SK-N-DZ (cell line): ENCODE measurements around the gene ETFB.

ENCODE experiments used
- DNase-seq: peaks from one replicate; pipeline ENCODE4 v3.0.0-alpha.2; 2015; ENCODE audit warnings: low spot score

Gene ETFB

GRCh38 chr19:51351266-51351990 lies 14.8 kb downstream of the ETFB start:
- no peak for DNase-seq

GRCh38 chr19:51347209-51347928 lies 18.8 kb downstream of the ETFB start:
- no peak for DNase-seq

GRCh38 chr19:51346742-51347141 lies 19.4 kb downstream of the ETFB start:
- DNase-seq = no peak

DNA sequence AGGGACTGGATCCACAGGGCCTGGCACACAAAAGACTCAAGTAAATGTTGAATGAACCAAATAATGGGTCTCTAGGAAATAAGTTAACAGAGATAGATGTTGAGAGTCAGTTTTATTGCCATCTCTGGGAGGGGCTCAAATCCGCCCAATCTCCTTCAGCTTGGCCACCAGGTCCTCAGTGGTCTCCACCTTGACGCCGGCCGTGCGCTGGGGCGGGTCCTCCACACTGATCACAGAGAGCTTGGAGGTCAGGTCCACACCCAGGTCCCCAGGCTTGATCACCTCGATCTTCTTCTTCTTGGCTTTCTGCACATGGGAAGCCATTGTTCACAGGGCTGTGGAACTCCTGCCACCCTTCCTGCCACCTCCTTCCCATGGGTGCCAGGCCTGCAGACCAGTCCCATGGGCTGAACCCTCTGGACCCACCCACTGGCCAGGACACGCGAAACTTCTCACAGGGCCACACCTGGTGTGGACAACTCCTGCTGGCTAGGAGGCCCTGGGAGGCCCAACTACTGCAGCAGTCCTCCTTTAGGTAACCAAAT lies 21.0 kb downstream of the ETFB start:
- no peak for DNase-seq

DNA sequence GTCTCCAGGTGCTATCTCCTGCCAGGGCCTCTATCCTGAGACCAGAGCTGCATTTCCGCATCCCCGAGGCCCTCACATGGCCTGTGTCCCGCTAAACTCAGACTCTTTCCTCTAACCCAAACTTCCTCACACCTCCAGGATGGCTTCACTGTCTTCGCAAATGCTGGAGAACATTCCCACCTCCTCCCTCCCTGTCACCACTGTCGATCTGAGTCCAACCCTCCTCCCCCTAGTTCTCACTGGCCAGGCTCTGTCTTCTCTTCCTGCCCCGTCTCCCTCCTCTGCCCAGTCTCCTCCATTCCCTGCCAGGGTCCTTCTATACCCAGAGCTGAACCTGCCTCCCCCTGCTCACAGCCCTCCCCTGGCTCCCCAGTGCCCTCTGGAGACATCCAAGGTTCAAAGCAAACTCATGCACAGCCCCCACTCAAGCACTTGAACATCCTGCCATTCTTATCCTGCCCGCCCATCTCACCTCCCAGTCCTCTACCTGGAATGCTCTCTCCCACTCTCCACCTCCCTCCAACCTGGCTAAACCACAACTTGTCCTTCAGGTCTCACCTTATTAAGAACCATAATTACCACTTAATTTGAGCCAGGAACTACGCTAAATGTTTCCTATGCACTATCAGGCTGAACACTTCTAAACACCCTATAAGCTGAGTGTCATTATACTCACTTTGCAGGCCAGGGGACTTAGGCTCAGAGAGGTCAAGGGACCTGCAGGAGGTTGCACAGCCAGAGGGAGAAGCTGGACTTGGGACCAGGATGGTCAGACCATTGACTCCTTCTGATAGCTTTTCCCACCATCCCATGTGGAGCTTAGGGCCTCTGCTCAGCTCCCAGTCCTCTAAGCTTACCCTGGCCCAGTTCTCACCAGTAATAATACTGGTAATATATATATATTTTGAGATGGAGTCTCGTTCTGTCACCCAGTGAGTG lies 23.3 kb downstream of the ETFB start:
- DNase-seq = no peak

GRCh38 chr19:51341976-51342580 lies 24.1 kb downstream of the ETFB start, which contains the start of gene VSIG10L:
VSIG10L (minus strand) TSS chr19:51342139; CDS start chr19:51342124, 15 bp downstream.
- no peak for DNase-seq

- no peak for DNase-seq
Observed at GRCh38 chr19:51341066-51341465, 25.1 kb downstream of the ETFB start.

GRCh38 chr19:51339687-51340656 lies 26.2 kb downstream of the ETFB start:
- peak; percentile 86 for DNase-seq

DNA sequence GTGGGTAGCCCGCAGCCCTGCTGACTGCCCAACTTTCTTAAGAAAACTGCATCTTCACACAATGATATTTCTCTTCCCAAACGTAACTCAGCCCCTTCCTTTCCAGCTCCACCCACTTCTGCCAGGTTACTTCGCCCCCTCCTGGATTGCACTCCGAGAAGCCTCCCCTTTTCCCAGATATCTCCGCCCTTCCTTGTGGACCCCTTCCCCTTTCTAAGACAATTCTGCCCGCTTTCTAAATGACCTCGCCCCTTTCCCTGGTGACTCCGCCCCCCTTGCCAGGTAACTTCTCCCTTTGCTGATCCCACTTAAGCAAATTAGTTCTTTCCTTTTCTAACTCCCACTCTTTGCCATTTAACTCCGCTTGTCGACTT lies 26.9 kb downstream of the ETFB start:
- DNase-seq = peak; percentile 36

- peak; percentile 69 for DNase-seq
Observed at GRCh38 chr19:51338563-51339312, 27.4 kb downstream of the ETFB start.

DNA sequence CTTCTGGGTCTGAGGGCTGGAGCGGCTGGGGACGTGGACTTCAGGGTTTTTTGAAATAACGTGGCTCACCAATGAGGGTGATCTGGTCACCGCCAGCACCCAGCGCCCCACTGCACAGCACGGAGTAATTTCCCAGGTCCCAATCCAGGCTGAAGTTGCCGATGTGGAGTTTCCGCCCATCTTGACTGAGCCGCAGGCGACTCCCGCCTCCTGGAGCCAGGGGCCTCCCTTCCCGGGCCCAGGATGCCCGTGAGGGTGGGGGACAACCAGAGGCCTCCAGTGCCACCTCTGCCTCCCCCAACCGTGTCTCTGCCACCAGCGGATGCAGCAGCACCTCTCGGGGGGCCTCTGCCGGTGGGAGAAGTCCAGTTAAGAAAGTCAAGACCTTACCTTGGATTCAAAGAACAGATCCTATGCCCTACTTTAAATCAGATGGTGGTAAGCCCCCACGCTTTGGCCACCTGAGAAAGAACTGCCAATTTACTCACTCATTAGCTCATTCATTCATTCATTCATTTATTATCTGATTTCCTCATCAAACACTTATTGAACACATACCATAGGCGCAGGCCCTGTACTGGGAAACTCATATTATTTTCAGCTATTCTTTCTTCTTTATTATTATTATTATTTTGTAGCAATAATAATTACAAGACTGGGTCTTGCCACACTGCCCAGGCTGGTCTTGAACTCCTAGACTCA lies 28.2 kb downstream of the ETFB start:
- no peak for DNase-seq

GRCh38 chr19:51337141-51337860 lies 28.9 kb downstream of the ETFB start:
- no peak for DNase-seq

- peak; percentile 72 for DNase-seq
Observed at GRCh38 chr19:51333836-51334460, 32.2 kb downstream of the ETFB start.

DNA sequence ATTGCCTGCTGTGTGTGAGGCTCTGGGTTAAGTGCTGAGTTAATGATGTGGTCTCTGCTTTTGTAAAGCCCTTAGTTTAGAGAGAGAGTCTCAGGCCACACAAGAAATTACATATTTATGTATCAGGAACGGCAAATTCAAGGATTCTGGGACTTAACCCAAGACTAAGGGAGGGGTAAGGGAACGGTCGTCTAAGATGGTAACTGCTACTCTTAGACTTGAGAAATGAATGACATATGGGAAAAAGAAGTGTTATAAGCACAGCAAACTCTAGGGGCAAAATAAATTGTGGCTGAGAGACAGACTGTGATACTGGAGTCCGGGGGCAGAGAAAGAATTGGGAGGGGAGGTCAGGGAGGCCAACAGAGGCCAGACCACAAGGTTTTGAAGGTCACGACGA lies 34.5 kb downstream of the ETFB start:
- no peak for DNase-seq

GRCh38 chr19:51331193-51331592 lies 35.0 kb downstream of the ETFB start:
- DNase-seq = no peak

DNA sequence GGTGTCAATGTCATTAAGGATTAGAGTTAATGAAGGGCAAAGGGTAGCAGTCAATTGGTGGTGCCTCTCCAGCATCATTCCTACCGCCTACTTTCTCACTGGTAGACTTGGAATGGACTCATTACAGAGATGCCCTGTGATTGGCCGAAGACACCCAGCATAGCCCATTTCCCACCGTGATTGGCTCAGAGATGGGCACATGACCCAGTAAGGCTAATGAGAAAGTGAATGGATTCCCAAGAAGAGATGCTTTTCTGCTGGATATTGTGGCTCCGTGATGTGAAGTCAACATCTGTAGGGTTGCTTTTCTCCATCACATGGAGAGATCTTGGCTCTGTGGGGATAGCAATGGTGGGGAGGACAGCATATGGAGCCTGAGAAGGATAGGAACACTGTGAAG lies 35.8 kb downstream of the ETFB start:
- DNase-seq = no peak

DNA sequence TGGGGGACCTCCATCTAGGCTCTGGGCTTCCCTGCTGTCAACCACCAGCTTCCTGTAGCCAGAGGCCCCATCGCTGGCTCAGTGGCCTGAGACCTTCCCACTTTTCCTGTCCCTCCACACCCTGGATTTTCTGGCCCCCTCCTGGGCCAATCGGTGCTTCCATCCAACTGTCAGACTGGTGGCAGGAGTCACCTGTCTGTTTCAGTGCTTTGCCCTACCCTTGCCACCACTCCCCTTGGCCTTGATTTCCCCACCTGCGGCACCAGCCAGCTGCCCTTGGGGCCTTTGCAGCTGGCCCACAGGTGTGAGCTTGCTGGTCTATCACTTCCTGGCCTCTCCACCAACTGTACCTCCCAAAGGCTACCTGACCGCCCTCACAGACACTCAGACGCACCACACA lies 36.8 kb downstream of the ETFB start:
- no peak for DNase-seq
